Inferior parietal cortex (tissue), 1 donor: ENCODE results near the gene RASL10A.
A peak's percentile ranks its signal among the peaks of the same experiment; 100 is the strongest.
"Not testable (repeated sequence)": the region's sequence is repeated elsewhere in the genome, so short reads cannot be mapped to it uniquely, and the experiment has no call there.

ENCODE experiments used
- DNase-seq: peaks from one replicate; pipeline ENCODE4 v3.0.0-alpha.2; 2016; ENCODE audit errors: extremely low spot score

The RASL10A gene

DNA sequence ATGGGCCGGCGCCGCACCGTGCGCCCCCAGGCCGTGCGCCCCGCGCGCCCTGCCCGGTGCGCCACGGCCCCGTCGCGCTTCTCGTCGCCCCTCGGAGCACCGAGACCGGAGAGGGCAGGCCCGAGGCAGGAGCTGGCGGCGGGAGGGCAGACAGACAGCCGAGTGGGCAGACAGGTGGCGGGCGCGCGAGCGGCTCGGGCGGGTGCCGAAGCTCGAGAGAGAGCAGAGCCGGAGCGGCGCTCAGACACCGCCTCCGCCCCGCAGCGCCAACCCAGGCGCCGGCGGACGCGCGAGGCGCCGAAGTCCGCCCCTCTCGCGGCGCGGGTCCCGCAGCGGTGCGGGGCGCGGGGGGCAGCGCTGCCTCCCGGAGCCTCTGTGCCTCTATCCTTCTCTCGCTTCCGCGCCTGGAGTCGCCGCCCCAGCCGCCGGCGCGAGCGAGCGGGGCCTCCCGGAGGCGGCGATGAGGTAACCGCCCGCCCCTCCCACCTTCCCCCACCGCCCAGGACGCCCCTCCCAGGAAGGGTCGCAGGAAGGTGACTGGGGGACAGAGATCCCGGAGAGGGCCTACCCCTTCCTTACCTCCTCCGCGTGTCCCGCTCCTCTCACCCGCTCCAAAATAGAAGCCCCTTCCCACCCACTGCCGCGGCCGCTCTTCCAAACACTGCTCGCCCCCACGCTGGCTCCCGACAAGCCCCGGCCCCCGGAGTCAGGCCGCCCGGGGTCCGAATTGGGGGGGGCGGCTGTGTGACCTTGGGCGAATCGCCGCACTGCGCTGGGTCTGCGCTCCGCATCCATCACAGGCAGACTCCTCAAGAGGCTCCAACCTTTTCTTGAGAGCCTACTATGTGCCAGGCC is at the start of gene RASL10A:
Gene RASL10A (minus strand): TSS at position 412 of the 855 bp plus-strand sequence. CDS start 451 bp downstream, outside the sequence.
- no peak for DNase-seq

- no peak for DNase-seq
Observed at GRCh38 chr22:29359469-29359868, 44.0 kb upstream of the RASL10A start.

DNA sequence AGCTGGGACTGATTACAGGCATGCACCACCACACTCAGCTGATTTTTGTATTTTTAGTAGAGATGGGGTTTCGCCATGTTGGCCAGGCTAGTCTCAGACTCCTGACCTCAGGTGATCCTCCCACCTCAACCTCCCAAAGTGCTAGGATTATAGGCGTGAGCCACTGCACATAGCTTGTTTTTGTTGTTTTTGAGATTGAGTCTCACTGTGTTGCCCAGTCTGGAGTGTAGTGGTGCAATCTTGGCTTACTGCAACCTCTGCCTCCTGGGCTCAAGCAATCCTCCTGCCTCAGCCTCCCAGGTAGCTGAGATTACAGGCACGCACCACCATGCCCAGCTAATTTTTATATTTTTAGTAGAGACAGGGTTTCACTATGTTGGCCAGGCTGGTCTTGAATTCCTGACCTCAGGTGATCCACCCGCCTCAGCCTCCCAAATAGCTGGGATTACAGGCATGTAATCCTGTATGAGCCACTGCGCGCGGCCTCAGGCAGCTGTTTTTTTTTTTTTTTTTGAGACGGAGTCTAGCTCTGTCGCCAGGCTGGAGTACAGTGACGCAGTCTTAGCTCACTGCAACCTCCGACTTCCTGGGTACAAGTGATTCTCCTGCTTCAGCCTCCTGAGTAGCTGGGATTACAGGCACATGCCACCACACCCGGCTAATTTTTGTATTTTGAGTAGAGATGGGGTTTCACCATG is 41.8 kb upstream of the RASL10A start:
- DNase-seq, result not testable (repeated sequence)

- DNase-seq, result no peak
Observed at GRCh38 chr22:29353860-29354259, 38.4 kb upstream of the RASL10A start.

DNA sequence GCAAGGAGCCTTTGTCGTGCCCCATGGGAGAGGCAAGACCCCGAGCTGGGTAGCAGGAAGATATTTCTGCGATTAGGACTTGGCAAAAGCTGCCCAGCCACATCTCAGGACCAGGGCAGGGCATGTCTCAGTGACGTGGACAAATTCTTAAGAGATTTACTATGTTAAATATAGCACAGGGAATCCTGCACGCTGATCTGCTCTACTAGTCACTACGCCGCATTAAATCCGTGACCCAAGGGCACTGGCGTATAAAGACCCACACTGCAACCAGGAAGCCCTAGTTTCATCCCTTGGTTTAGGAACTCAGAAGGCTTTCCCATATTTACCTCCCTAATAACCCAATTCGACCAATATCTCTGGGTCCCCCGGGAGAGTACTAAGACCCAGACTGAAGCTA is 37.8 kb upstream of the RASL10A start:
- no peak for DNase-seq

DNA sequence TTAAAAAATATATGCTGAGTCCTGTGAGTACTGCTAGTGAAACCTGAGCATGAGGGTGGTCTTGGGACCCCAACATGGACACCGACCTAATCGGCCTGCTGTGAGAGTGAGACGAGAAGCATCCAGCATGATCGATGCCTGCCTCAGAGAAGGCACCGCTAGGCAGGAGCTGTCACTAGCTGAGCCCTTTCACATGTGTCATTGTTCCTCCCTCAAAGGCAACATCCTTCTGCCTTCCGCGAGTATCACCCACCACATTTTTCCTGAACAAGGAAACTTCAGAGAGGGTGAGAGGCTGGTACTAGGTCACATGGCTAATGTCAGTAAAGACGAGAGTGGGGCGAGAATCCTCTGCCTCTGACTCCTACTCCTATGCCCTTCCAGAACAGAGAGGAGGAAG is 37.3 kb upstream of the RASL10A start:
- no peak for DNase-seq

DNA sequence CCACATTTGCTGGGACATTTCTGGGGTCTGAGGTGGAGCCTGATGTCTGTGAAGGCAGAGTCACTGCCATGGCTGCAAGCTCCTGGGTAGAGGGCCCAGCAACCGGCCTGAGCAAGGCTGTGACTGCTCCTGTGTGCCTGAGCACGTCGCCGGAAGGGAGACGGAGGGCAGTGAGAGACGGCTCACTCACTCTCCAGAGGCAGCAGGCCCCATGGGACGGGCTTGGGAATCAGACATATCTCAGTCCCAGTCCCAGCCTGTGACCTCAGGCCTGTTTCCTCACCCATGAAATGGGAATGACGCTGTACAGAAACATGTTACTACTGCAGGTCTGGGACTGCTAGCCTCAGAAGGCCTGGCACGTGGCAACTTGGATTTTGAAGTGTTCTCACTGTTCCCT is 36.4 kb upstream of the RASL10A start:
- no peak for DNase-seq

DNA sequence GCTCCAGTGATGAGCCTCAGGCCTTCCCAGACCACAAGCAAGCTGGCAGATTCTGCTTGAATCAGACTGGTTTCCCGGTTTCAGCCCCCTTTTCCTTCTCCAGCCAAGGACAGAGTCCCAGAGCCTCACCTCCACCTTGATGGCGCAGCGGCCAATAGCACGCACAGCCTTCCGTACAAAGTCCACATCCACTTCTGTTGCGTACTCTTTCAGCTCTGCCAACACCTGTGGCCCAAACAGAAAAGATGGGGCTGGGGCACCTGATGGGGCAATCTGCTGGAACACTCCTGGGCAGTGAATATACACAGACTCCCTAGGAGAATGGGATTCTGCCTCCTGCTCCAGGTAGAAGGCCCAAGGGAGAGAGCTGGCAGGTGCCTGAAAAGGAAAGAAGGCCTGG is 35.5 kb upstream of the RASL10A start:
- DNase-seq, result no peak

GRCh38 chr22:29348956-29349355 is 33.5 kb upstream of the RASL10A start:
- no peak for DNase-seq

- DNase-seq, result no peak
Observed at GRCh38 chr22:29348041-29348440, 32.5 kb upstream of the RASL10A start.

GRCh38 chr22:29346659-29347058 is 31.2 kb upstream of the RASL10A start:
- DNase-seq, result peak; percentile 67

GRCh38 chr22:29345932-29346331 is 30.4 kb upstream of the RASL10A start:
- peak; percentile 10 for DNase-seq

DNA sequence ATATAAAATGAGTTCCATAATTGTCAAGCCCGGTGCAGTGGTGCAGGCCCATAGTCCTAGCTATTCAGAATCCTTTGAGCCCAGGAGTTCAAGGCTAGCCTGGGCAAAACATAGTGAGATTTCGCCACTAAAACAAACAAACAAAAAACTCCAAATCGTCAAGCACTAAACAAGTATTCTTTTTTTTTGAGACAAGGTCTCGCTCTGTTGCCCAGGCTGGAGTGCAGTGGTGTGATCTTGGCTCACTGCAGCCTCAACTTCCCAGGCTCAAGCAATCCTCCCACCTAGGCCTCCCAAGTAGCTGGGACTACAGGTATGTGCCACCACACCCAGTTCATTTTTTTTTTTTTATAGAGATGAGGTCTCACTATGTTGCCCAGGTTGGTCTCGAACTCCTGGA is 29.4 kb upstream of the RASL10A start:
- not testable (repeated sequence) for DNase-seq

DNA sequence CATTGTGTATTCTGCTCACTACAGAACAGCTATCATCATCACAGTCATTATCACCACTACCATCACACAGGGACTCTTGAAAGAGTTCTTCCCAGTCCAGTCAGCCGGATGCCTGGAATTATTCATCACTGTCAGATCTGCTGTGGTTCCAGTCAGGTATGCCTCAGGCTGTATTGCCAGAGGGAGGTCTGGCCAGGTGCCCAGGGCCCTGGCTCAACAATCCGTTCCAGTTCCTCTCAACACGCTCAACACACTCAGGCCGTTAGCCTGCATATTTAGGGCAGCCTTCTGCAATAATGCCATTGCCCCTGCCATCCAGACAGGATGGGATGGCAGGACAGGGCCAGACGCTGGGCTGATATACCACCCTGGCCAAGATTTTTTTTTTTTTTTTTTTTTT is 28.6 kb upstream of the RASL10A start:
- DNase-seq, result peak; percentile 16

GRCh38 chr22:29343313-29343805 is 27.9 kb upstream of the RASL10A start:
- peak; percentile 54 for DNase-seq

DNA sequence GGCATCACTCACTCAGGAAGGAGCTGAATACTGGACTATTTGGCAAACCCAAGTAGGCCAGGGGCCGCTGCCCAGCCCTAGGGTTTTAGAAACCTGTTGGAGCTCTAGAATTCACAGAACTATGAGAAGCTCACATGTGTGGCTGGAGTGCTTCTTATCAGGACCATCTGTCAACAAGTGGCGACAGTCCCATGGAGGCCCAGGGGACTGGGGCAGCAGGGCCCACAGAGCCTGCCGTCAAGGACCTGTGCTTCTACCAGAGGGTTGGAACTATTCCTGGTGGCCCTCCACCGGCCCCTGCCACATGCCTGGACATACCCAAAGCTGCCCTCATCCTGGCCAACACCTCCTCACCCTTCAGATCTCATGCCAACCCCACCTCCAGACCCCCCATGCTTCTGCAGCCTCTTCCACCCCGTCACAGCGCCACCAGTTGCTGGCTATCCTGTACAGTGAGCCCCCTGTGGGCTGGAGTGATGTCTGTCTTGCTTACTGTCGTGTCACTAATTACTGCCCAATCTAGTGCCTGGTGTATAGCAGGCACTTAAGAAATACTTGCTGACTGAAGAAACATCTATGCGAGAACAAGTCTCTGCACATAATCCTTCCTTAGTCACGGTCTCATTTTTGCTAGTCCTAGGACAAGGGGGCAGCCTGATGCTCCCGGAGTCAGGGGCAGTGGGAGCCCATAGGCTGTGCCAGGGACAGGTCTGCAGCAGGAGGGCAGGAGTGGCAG is 27.2 kb upstream of the RASL10A start:
- DNase-seq, result no peak

DNA sequence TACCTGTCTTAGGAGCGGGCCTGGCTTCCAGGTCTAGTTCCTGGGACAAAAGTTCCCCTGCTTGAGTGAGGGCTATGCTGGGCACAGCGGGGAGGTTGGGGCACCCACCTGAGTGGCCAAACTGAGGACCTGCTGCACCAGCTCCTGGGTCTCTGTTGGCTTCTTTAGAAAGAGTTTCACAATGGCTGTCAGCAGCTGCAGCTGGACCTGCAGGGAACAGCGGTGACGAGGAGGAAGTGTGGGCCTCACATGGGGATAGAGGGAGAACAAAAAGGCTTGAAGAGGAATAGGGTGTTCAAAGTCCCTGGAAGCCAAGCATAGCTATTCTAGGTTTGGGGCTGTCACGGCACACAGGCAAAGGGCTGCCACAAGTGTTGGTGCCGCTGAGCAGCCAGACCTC is 26.7 kb upstream of the RASL10A start:
- DNase-seq, result no peak

DNA sequence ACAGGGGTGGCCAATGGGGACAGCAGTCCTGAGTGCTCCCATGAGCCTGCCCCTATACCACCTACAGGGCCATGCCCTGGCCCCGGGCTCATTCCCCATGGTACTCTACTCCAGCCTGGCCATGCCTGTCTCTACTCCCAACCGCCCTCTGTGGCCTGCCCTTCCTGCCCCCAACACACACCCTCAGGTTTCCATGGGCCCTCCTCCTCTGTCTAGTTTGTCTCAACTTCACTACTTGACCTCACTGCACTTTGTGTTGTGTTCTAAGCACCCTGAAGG is 26.3 kb upstream of the RASL10A start:
- DNase-seq, result no peak

DNA sequence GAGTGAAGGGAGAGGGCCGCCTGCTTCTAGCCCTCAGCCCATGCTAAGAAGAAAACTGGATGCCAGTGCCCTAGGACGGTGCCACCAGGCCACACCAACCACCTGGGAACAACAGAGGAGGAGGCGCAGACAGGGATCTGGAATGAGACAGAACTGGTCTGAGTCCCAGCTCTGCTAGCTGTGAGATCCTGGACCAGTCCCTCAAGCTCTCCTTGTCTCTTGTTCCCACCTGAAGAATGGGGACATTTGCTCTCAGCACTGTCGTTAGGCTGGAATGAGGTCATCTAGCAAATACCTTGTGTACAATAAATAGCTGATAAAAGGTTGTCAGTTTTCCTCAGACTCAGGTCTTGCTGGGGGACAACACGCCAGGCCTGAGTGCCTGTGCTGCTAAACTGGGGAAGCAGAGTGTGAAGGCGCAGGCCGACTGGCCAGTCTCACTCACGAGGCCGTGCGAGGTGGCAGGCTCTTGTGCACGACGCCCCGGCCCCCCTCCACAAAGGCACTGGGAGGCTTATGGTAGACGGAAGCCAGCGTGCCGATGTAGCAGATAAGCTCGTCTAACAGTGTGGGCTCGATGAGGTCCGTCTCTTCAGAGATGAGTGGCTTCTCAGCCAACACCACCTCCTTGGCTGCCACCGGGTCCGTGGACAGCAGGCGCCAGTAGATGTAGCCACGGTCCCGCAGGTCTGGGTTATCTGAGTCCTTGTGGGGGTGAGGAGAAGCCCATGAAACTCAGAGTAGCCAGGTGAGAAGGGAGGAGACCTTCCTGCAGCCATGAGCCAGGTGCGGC is 25.8 kb upstream of the RASL10A start:
- DNase-seq, result no peak

- DNase-seq, result no peak
Observed at GRCh38 chr22:29340566-29340965, 25.1 kb upstream of the RASL10A start.

DNA sequence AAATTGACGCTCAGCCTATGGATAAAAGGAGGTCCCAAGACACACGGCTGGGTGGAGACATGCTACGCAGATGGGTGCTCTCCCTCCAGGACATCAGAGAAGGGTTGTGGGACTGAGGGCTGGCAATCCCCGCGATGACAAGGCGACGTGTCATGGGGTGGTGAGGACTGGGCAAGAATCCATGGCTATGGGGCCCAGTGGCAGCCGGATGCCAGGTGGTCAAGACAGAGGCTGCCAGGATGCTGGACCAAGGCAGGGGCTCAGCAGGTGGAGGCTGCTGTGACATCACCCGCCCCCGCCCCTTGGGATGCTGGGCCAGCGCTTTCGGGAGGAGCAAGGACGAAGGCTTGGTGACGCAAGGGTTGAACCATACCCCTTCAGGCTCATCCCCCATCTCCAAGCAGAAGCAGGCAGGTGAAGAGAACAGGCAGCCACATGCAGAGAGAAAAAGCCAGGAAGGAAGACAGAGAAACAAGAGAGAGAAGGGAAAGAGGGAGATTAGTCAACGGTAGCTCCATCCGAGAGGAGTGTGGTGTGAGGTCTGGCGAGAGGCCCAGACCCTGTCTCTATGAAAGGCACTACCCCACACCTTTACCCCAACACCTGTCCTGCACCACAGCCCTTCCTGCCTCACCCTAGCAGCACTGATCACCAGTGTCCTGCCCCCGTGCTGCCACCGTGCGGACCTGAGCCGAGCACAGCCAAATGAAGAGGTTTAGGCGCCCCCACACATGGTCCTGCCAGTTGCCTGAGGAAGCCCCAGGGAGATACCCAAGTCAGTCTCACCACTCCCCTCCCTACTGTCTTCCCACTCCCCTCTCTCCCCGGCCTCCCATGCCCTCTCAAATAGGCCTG is 24.1 kb upstream of the RASL10A start:
- no peak for DNase-seq
